ENCODE measurements around the gene SFXN5.

Gene SFXN5

GRCh38 chr2:72923833-72924352 is 147.6 kb downstream of the SFXN5 start:
- no peak for DNase-seq (ENCODE audit: low spot score)
- in situ Hi-C loops (cut with MboI; ENCODE audit: low pct_unique_long_range_greater_than_20kb, low sequenced_read_pairs, unreplicated experiment), result no loop called here
- TF ChIP-seq, protein P1, sequence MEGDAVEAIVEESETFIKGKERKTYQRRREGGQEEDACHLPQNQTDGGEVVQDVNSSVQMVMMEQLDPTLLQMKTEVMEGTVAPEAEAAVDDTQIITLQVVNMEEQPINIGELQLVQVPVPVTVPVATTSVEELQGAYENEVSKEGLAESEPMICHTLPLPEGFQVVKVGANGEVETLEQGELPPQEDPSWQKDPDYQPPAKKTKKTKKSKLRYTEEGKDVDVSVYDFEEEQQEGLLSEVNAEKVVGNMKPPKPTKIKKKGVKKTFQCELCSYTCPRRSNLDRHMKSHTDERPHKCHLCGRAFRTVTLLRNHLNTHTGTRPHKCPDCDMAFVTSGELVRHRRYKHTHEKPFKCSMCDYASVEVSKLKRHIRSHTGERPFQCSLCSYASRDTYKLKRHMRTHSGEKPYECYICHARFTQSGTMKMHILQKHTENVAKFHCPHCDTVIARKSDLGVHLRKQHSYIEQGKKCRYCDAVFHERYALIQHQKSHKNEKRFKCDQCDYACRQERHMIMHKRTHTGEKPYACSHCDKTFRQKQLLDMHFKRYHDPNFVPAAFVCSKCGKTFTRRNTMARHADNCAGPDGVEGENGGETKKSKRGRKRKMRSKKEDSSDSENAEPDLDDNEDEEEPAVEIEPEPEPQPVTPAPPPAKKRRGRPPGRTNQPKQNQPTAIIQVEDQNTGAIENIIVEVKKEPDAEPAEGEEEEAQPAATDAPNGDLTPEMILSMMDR (IDR thresholded peaks at IDR 0.05; ENCODE audit: extremely low read depth, insufficient read depth, missing control alignments), result no peak

- in situ Hi-C loops (cut with MboI; ENCODE audit: low pct_unique_long_range_greater_than_20kb, low sequenced_read_pairs, unreplicated experiment), result no loop called here
- TF ChIP-seq, protein P1 (IDR thresholded peaks at IDR 0.05; ENCODE audit: extremely low read depth, insufficient read depth, missing control alignments), result no peak
- DNase-seq (ENCODE audit: low spot score), result peak; percentile 34
Observed at GRCh38 chr2:72921853-72922252, 149.7 kb downstream of the SFXN5 start.

GRCh38 chr2:72921088-72921851 is 150.2 kb downstream of the SFXN5 start:
- TF ChIP-seq, protein P1 (IDR thresholded peaks at IDR 0.05; ENCODE audit: extremely low read depth, insufficient read depth, missing control alignments), result no peak
- DNase-seq (ENCODE audit: low spot score), result peak; percentile 33
- in situ Hi-C loops (cut with MboI; ENCODE audit: low pct_unique_long_range_greater_than_20kb, low sequenced_read_pairs, unreplicated experiment), result no loop called here

DNA sequence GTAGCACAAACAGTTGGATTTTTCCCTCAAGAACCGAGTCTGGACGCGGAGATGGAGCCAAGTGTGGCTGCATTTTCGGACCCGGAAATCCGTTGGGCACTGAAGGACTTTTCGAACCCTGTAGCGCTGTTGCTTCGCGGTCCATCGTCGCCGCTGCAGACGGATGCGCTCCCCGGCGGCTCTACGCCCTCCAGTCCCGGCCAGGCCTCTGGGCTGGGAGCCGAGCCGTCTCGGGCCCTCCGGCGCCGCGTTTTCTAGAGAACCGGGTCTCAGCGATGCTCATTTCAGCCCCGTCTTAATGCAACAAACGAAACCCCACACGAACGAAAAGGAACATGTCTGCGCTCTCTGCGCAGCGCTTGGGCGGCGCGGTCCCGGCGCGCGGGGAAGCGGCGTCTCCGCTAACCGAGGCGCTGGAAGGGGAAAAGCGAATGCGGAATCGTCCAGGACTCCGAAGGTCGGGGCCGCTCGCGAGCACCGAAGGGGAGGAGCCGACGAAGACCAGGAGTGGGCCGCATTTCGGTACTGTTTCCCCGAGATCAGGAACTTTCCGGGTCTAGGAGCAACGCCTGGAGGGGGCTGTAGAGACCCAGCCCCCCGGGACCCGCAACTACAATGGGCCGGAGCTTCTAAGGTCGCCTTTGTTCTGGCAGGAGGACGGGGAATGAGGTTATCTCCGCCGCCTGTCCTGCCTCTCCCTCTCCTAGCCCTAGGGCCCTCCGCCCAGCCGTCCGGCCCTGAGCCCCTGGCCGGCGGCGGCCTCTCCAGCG is 151.0 kb downstream of the SFXN5 start:
- TF ChIP-seq, protein P1 (IDR thresholded peaks at IDR 0.05; ENCODE audit: extremely low read depth, insufficient read depth, missing control alignments), result no peak
- in situ Hi-C loops (cut with MboI; ENCODE audit: low pct_unique_long_range_greater_than_20kb, low sequenced_read_pairs, unreplicated experiment), result no loop called here
- DNase-seq (ENCODE audit: low spot score), result peak; percentile 75

- peak; percentile 50 for DNase-seq (ENCODE audit: low spot score)
- in situ Hi-C loops (cut with MboI; ENCODE audit: low pct_unique_long_range_greater_than_20kb, low sequenced_read_pairs, unreplicated experiment), result no loop called here
- TF ChIP-seq, protein P1 (IDR thresholded peaks at IDR 0.05; ENCODE audit: extremely low read depth, insufficient read depth, missing control alignments), result no peak
Observed at GRCh38 chr2:72919414-72920317, 151.8 kb downstream of the SFXN5 start.
